NB4 (cell line): ENCODE data around the gene NOTUM.

Experiments used
- DNase-seq: peaks from one replicate; pipeline ENCODE4 v3.0.0; 2010; ENCODE audit warnings: low read depth
- H3K4me3 ChIP-seq: one replicate; pipeline ENCODE4 v1.5.1; 2011; ENCODE audit warnings: mild to moderate bottlenecking, low read depth, low read length, moderate library complexity
- CTCF ChIP-seq: IDR thresholded peaks from one replicate; pipeline ENCODE4 v1.5.1; 2012; ENCODE audit warnings: low read depth, low read length
- MAX ChIP-seq: IDR thresholded peaks from 2 replicates; pipeline ENCODE4 v1.6.1; 2011; ENCODE audit warnings: low read depth, low read length
- MYC ChIP-seq: IDR thresholded peaks from 2 replicates; pipeline ENCODE4 v1.6.1; 2011; ENCODE audit warnings: low read depth, low read length
- POLR2A ChIP-seq: IDR thresholded peaks from 2 replicates; pipeline ENCODE4 v1.6.1; 2011; ENCODE audit warnings: mild to moderate bottlenecking; ENCODE audit not compliant: insufficient read length; ENCODE audit errors: extremely low read depth

The NOTUM gene

GRCh38 chr17:81905993-81906392, 55.0 kb downstream of the NOTUM start:
- no peak for DNase-seq
- H3K4me3 ChIP-seq = no peak overlapping the region
- TF ChIP-seq POLR2A (no peak), MAX (no peak), CTCF (no peak), MYC (no peak)

- DNase-seq = no peak
- H3K4me3 ChIP-seq = no peak overlapping the region
- TF ChIP-seq MAX = no peak
- TF ChIP-seq MYC = no peak
- no peak for TF ChIP-seq POLR2A
- no peak for TF ChIP-seq CTCF
These were observed 55.5 kb downstream of the NOTUM start for GRCh38 chr17:81905424-81905875.

GRCh38 chr17:81904600-81905423, 56.2 kb downstream of the NOTUM start:
- H3K4me3 ChIP-seq = no peak overlapping the region
- TF ChIP-seq MYC (no peak), MAX (no peak), CTCF (no peak), POLR2A (no peak)
- DNase-seq = no peak

- no peak for TF ChIP-seq MAX
- TF ChIP-seq POLR2A = no peak
- no peak for TF ChIP-seq CTCF
- no peak for TF ChIP-seq MYC
- DNase-seq = no peak
- H3K4me3 ChIP-seq = no peak overlapping the region
These were observed 56.9 kb downstream of the NOTUM start for GRCh38 chr17:81903896-81904599.

GRCh38 chr17:81903415-81903831, 57.6 kb downstream of the NOTUM start:
- TF ChIP-seq MAX (no peak), CTCF (no peak)
- H3K4me3 ChIP-seq = no peak overlapping the region
- no peak for DNase-seq
